ENCODE measurements around the gene HCAR3.
A peak's percentile ranks its signal among the peaks of the same experiment; 100 is the strongest.
"Not testable (repeated sequence)": the region's sequence is repeated elsewhere in the genome, so short reads cannot be mapped to it uniquely, and the experiment has no call there.

Gene HCAR3

GRCh38 chr12:122716658-122717057 is at the start of gene HCAR3:
TSS of gene HCAR3 (minus strand) at chr12:122716811. CDS start at chr12:122716737, 74 bp downstream.
- not testable (repeated sequence) for DNase-seq

- DNase-seq, result no peak
These were observed 41.0 kb upstream of the HCAR3 start for GRCh38 chr12:122757568-122757967.

- no peak for DNase-seq
These were observed 38.2 kb upstream of the HCAR3 start for GRCh38 chr12:122754790-122755189.

- DNase-seq, result no peak
These were observed 36.7 kb upstream of the HCAR3 start for GRCh38 chr12:122753319-122753650.

GRCh38 chr12:122752464-122753318 is 36.1 kb upstream of the HCAR3 start, which contains the start of gene DENR:
TSS of gene DENR (plus strand) at chr12:122752824. CDS start at chr12:122753702, 878 bp downstream.
- DNase-seq, result peak; percentile 96 to 98

- DNase-seq, result not testable (repeated sequence)
These were observed 34.3 kb upstream of the HCAR3 start for GRCh38 chr12:122750781-122751515.

- no peak for DNase-seq
These were observed 33.1 kb upstream of the HCAR3 start for GRCh38 chr12:122749569-122750332.

GRCh38 chr12:122747224-122748135 is 30.9 kb upstream of the HCAR3 start:
- no peak for DNase-seq

GRCh38 chr12:122743895-122744525 is 27.4 kb upstream of the HCAR3 start:
- no peak for DNase-seq

- DNase-seq, result no peak
These were observed 23.7 kb upstream of the HCAR3 start for GRCh38 chr12:122740351-122740750.

GRCh38 chr12:122738571-122738970 is 22.0 kb upstream of the HCAR3 start:
- no peak for DNase-seq

- DNase-seq, result no peak
These were observed 16.0 kb upstream of the HCAR3 start for GRCh38 chr12:122732611-122733010.

- no peak for DNase-seq
These were observed 15.6 kb upstream of the HCAR3 start for GRCh38 chr12:122732170-122732569.

- no peak for DNase-seq
These were observed 13.8 kb upstream of the HCAR3 start, which contains the start of gene HCAR1 for GRCh38 chr12:122730215-122731014. TSS of gene HCAR1 (minus strand) at chr12:122730844. CDS start at chr12:122730339, 505 bp downstream.

- no peak for DNase-seq
These were observed 13.1 kb upstream of the HCAR3 start for GRCh38 chr12:122729583-122730214.

- DNase-seq, result no peak
These were observed 9.5 kb upstream of the HCAR3 start for GRCh38 chr12:122726080-122726558.

- no peak for DNase-seq
These were observed 9.0 kb upstream of the HCAR3 start for GRCh38 chr12:122725452-122726079.

- no peak for DNase-seq
These were observed 8.1 kb upstream of the HCAR3 start for GRCh38 chr12:122724641-122725243.

GRCh38 chr12:122722387-122722786 is 5.8 kb upstream of the HCAR3 start:
- no peak for DNase-seq
